Psoas muscle (tissue), 8 donors: ENCODE results near the gene GAGE12G. TPM values are rescaled to one million over a fixed set of nuclear protein-coding genes. Genes with fewer than 3 reads are reported as not detected.
"Not testable (repeated sequence)": the region's sequence is repeated elsewhere in the genome, so short reads cannot be mapped to it uniquely, and the experiment has no call there.

Experiments used
- ATAC-seq, 4 donors: fragments of 200-7000 bp; cut with Tn5 transposase; one replicate each; pipeline ENCODE4 v1.9.1; 2020; ENCODE audit warnings: moderate library complexity in 3 of 4, mild to moderate bottlenecking in 2 of 4
- DNase-seq, 2 donors: peaks; one replicate each; pipeline ENCODE4 v3.0.0-alpha.2; 2020
- H3K27ac ChIP-seq: fragments of 200-600 bp; one replicate; pipeline ENCODE4 v1.8.0; 2022
- H3K27me3 ChIP-seq, 3 donors: fragments of 200-600 bp in 1 of 3; one replicate each; pipeline versions ENCODE4 v1.6.1 to v1.8.0; 2013 to 2022; ENCODE audit warnings: low read length in 2 of 3, mild to moderate bottlenecking in 2 of 3, moderate library complexity in 1 of 3; ENCODE audit not compliant: insufficient read depth in 3 of 3
- H3K36me3 ChIP-seq, 2 donors: fragments of 200-600 bp in 1 of 2; one replicate each; pipeline versions ENCODE4 v1.6.1 to v1.8.0; 2013 to 2022; ENCODE audit warnings: low read depth in 1 of 2, mild to moderate bottlenecking in 1 of 2, moderate library complexity in 1 of 2; ENCODE audit not compliant: insufficient read depth in 1 of 2
- H3K4me1 ChIP-seq: fragments of 200-600 bp; one replicate; pipeline ENCODE4 v1.8.0; 2022
- H3K4me3 ChIP-seq: fragments of 200-600 bp; one replicate; pipeline ENCODE4 v1.8.0; 2022; ENCODE audit warnings: mild to moderate bottlenecking
- H3K9me3 ChIP-seq: fragments of 200-600 bp; one replicate; pipeline ENCODE4 v1.8.0; 2022
- WGBS, 3 donors: extraction: QIAGEN DNeasy Blood & Tissue Kit; methylation state at CpG; one replicate each; pipeline versions ENCODE4 v1.1.6 to v1.1.7; 2013; 5-methylcytosine and 5-hydroxymethylcytosine counted together
- intact Hi-C, 2 donors: fragments of 100-400 bp; cut with DNase I; formaldehyde crosslinking; loops; one replicate each; pipeline versions ENCODE4 v1.11.0 to v1.14.2; 2022
- long read RNA-seq, 2 donors: library from polyadenylated mRNA; unstranded; transcript quantifications; one replicate each; pipeline ENCODE4 v2.0.0, GENCODE V29; 2021
- polyA plus RNA-seq, 3 donors: library from polyadenylated mRNA; stranded (reverse); fragments of 200-250 nt; gene quantifications; one replicate each; pipeline ENCODE4 v1.2.3, GENCODE V29; 2013
- total RNA-seq, 4 donors: library from RNA; stranded (reverse); fragmentation: NEBNext Ultra II Directional in 2 of 4; extraction: Animal tissue kit (Norgen Biotek cat#: 25700) in 2 of 4; gene quantifications; one replicate each; pipeline versions ENCODE4 v1.2.1 to v1.2.4, GENCODE V29; 2021 to 2023
- donor health status: healthy with polysubstance abuse.
- donor health status: DM: no; HTN: no; CAD: no; lungs with moderate emphysema.
- donor health status: Bipolar disorder and iron deficiency.
- donor health status: healthy.
- donor health status: DM: yes; HTN: yes; CAD: no.
- donor health status: DM: no; HTN: no; CAD: no.
- donor health status: DM: no; HTN: no; CAD: no.
- donor health status: DM: yes; HTN: yes; CAD: no.

Gene GAGE12G
- total RNA-seq, result not detected
- polyA plus RNA-seq, result not detected
- long read RNA-seq, donor 1, result 0 reads
- long read RNA-seq, donor 2, result 0 reads

DNA sequence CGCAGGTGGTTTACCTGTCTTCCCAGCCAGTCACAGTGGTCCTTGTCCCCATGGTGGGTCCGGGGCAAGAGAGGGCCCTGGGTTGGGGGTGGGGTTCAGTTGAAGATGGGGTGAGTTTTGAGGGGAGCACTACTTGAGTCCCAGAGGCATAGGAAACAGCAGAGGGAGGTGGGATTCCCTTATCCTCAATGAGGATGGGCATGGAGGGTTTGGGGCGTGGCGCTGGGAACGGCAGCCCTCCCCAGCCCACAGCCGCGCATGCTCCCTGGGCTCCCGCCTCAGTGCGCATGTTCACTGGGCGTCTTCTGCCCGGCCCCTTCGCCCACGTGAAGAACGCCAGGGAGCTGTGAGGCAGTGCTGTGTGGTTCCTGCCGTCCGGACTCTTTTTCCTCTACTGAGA is at the start of gene GAGE12G:
Gene GAGE12G, plus strand, starts transcription at position 301 of the 400 bp plus-strand sequence. CDS start 1,155 bp downstream, outside the sequence.
- H3K36me3 ChIP-seq, intact Hi-C loops, DNase-seq, H3K27ac ChIP-seq, H3K4me1 ChIP-seq, H3K4me3 ChIP-seq, H3K9me3 ChIP-seq, ATAC-seq, H3K27me3 ChIP-seq: not testable (repeated sequence)
- no CpG with 5 or more reads among the region's 16 CpGs for WGBS, 3 donors

DNA sequence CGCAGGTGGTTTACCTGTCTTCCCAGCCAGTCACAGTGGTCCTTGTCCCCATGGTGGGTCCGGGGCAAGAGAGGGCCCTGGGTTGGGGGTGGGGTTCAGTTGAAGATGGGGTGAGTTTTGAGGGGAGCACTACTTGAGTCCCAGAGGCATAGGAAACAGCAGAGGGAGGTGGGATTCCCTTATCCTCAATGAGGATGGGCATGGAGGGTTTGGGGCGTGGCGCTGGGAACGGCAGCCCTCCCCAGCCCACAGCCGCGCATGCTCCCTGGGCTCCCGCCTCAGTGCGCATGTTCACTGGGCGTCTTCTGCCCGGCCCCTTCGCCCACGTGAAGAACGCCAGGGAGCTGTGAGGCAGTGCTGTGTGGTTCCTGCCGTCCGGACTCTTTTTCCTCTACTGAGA is 38.3 kb upstream of the GAGE12G start, which contains the start of gene GAGE12C:
Gene GAGE12C, plus strand, starts transcription at position 301 of the 400 bp plus-strand sequence. CDS start 1,155 bp downstream, outside the sequence.
- H3K4me1 ChIP-seq, DNase-seq, intact Hi-C loops, H3K9me3 ChIP-seq, H3K36me3 ChIP-seq, H3K27me3 ChIP-seq, H3K27ac ChIP-seq, ATAC-seq, H3K4me3 ChIP-seq: not testable (repeated sequence)
- WGBS, 3 donors, result no CpG with 5 or more reads among the region's 16 CpGs

DNA sequence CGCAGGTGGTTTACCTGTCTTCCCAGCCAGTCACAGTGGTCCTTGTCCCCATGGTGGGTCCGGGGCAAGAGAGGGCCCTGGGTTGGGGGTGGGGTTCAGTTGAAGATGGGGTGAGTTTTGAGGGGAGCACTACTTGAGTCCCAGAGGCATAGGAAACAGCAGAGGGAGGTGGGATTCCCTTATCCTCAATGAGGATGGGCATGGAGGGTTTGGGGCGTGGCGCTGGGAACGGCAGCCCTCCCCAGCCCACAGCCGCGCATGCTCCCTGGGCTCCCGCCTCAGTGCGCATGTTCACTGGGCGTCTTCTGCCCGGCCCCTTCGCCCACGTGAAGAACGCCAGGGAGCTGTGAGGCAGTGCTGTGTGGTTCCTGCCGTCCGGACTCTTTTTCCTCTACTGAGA is 28.8 kb upstream of the GAGE12G start, which contains the start of gene GAGE12D:
Gene GAGE12D, plus strand, starts transcription at position 301 of the 400 bp plus-strand sequence. CDS start 1,155 bp downstream, outside the sequence.
- no CpG with 5 or more reads among the region's 16 CpGs for WGBS, 3 donors

DNA sequence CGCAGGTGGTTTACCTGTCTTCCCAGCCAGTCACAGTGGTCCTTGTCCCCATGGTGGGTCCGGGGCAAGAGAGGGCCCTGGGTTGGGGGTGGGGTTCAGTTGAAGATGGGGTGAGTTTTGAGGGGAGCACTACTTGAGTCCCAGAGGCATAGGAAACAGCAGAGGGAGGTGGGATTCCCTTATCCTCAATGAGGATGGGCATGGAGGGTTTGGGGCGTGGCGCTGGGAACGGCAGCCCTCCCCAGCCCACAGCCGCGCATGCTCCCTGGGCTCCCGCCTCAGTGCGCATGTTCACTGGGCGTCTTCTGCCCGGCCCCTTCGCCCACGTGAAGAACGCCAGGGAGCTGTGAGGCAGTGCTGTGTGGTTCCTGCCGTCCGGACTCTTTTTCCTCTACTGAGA is 19.2 kb upstream of the GAGE12G start, which contains the start of gene GAGE12E:
Gene GAGE12E, plus strand, starts transcription at position 301 of the 400 bp plus-strand sequence. CDS start 1,155 bp downstream, outside the sequence.
- H3K36me3 ChIP-seq, DNase-seq, H3K4me3 ChIP-seq, H3K27ac ChIP-seq, H3K27me3 ChIP-seq, H3K4me1 ChIP-seq, ATAC-seq, intact Hi-C loops, H3K9me3 ChIP-seq: not testable (repeated sequence)
- WGBS, 3 donors, result no CpG with 5 or more reads among the region's 16 CpGs

More for the DNA sequence above, 28.8 kb upstream of the GAGE12G start, which contains the start of gene GAGE12D:
- DNase-seq, H3K36me3 ChIP-seq, H3K9me3 ChIP-seq, ATAC-seq, intact Hi-C loops, H3K27ac ChIP-seq, H3K4me3 ChIP-seq, H3K4me1 ChIP-seq, H3K27me3 ChIP-seq: not testable (repeated sequence)

GRCh38 chrX:49560542-49560941 is 9.7 kb upstream of the GAGE12G start, which contains the start of gene GAGE12F:
Gene GAGE12F, plus strand, starts transcription at chrX:49560842. Its CDS starts 1,155 bp downstream, at chrX:49561997.
- H3K27me3 ChIP-seq, H3K4me1 ChIP-seq, H3K9me3 ChIP-seq, H3K36me3 ChIP-seq, intact Hi-C loops, ATAC-seq, H3K27ac ChIP-seq, H3K4me3 ChIP-seq, DNase-seq: not testable (repeated sequence)
- no CpG with 5 or more reads among the region's 16 CpGs for WGBS, 3 donors

GRCh38 chrX:49568728-49569127 is 1.5 kb upstream of the GAGE12G start:
- H3K4me3 ChIP-seq, ATAC-seq, H3K9me3 ChIP-seq, H3K36me3 ChIP-seq, intact Hi-C loops, H3K4me1 ChIP-seq, H3K27ac ChIP-seq, H3K27me3 ChIP-seq: not testable (repeated sequence)
- DNase-seq, result peak in 1 of 2 donors; percentile 18
- WGBS, 3 donors, result no CpG with 5 or more reads among the region's 11 CpGs

DNA sequence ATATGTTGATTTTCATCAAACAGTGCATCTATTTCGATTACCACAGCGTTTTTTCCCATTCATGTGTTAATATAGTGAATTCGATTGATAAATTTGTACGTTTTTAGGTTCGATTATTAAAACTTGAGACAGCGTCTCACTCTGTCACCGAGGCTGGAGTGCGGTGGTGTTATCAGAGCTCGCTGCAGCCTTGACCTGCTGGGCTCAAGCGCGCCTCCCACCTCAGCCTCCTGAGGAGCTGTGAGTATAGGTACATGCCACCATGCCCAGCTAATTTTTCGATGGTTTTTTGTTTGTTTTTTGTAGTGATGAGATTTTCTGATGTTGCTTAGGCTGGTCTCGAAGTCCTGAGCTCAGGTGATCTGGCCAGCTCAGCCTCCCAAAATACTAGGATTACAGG is 1.0 kb upstream of the GAGE12G start:
- H3K4me1 ChIP-seq, H3K9me3 ChIP-seq, H3K27ac ChIP-seq, H3K36me3 ChIP-seq, intact Hi-C loops, H3K27me3 ChIP-seq, ATAC-seq, H3K4me3 ChIP-seq: not testable (repeated sequence)
- no CpG with 5 or more reads among the region's 13 CpGs for WGBS, 3 donors
- peak in 1 of 2 donors; percentile 12 for DNase-seq

DNA sequence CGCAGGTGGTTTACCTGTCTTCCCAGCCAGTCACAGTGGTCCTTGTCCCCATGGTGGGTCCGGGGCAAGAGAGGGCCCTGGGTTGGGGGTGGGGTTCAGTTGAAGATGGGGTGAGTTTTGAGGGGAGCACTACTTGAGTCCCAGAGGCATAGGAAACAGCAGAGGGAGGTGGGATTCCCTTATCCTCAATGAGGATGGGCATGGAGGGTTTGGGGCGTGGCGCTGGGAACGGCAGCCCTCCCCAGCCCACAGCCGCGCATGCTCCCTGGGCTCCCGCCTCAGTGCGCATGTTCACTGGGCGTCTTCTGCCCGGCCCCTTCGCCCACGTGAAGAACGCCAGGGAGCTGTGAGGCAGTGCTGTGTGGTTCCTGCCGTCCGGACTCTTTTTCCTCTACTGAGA is 9.4 kb downstream of the GAGE12G start, which contains the start of gene GAGE12H:
Gene GAGE12H, plus strand, starts transcription at position 301 of the 400 bp plus-strand sequence. CDS start 1,155 bp downstream, outside the sequence.
- H3K4me1 ChIP-seq, DNase-seq, H3K4me3 ChIP-seq, H3K27ac ChIP-seq, intact Hi-C loops, ATAC-seq, H3K27me3 ChIP-seq, H3K9me3 ChIP-seq, H3K36me3 ChIP-seq: not testable (repeated sequence)
- no CpG with 5 or more reads among the region's 16 CpGs for WGBS, 3 donors

GRCh38 chrX:49589196-49589595 is 19.0 kb downstream of the GAGE12G start, which contains the start of gene GAGE2A:
Gene GAGE2A, plus strand, starts transcription at chrX:49589496. Its CDS starts 1,155 bp downstream, at chrX:49590651.
- H3K4me1 ChIP-seq, ATAC-seq, H3K9me3 ChIP-seq, H3K27me3 ChIP-seq, H3K36me3 ChIP-seq, H3K27ac ChIP-seq, intact Hi-C loops, DNase-seq, H3K4me3 ChIP-seq: not testable (repeated sequence)
- WGBS, 3 donors, result no CpG with 5 or more reads among the region's 16 CpGs

- H3K4me1 ChIP-seq, H3K4me3 ChIP-seq, ATAC-seq, H3K27me3 ChIP-seq, H3K27ac ChIP-seq, H3K36me3 ChIP-seq, H3K9me3 ChIP-seq, intact Hi-C loops: not testable (repeated sequence)
- DNase-seq, result peak; percentile 17 to 65
- 89 to 91% (median 90%) methylated on average over 23 to 25 of the region's 37 CpGs for WGBS, 3 donors
Observed at GRCh38 chrX:49589769-49590478, 19.7 kb downstream of the GAGE12G start.

DNA sequence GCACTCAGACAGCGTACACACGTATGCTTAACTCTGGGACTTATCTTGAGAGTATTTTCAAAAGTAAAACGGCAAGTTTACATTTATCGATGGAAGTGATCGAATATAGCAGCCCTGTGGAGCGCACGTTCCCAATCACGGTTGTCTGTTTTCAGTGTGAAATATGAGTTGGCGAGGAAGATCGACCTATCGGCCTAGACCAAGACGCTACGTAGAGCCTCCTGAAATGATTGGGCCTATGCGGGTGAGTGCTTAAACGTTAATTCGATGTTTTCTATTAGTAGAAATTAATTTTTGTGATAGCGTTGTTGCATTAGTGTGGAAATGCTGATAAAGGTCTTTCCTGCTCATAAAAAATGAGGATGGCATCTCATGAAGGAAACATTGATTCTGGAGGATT is 20.3 kb downstream of the GAGE12G start:
- DNase-seq, result not testable (repeated sequence)

More for the DNA sequence above, 20.3 kb downstream of the GAGE12G start:
- H3K27me3 ChIP-seq, intact Hi-C loops, H3K4me1 ChIP-seq, H3K36me3 ChIP-seq, ATAC-seq, H3K4me3 ChIP-seq, H3K27ac ChIP-seq, H3K9me3 ChIP-seq: not testable (repeated sequence)
- WGBS, 3 donors, result 87 to 93% (median 92%) methylated on average over 10 of the region's 17 CpGs
